ENCODE data around the gene SLCO1A2.

Gene SLCO1A2

DNA sequence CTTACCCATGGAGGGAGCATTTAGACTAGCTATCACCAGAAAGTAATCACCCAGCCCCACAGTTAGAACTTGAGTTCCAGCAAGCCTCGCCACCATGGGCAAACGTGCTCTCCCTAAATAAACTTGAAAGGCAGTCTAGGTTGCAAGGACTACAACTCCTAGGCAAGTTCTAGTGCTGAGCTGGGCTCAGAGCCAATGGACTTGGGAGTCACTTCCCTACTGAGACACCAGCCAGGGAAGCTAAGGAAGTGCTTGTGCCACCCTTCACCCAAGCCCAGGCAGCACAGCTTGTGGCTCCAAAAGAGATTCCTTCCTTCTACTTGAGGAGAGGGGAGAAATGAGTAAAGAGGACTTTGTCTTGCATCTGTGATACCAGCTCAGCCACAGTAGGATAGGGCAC, 57.9 kb downstream of the SLCO1A2 start:
- H3K27ac ChIP-seq, result no peak overlapping the region
- no peak overlapping the region for H3K4me3 ChIP-seq (ENCODE audit: low read depth in 1 of 2, low read length in 1 of 2)
- no peaks in the 10 kb centered on the region for H3K36me3 ChIP-seq
- peaks cover 3% of the 10 kb centered on the region for H3K27me3 ChIP-seq
- H3K4me1 ChIP-seq (ENCODE audit: control insufficient read depth in 1 of 2, insufficient read depth in 1 of 2, low read depth in 1 of 2, low read length in 1 of 2), result no peaks in the 10 kb centered on the region
- no peaks in the 10 kb centered on the region for H3K9me3 ChIP-seq
- TF ChIP-seq, protein P1, sequence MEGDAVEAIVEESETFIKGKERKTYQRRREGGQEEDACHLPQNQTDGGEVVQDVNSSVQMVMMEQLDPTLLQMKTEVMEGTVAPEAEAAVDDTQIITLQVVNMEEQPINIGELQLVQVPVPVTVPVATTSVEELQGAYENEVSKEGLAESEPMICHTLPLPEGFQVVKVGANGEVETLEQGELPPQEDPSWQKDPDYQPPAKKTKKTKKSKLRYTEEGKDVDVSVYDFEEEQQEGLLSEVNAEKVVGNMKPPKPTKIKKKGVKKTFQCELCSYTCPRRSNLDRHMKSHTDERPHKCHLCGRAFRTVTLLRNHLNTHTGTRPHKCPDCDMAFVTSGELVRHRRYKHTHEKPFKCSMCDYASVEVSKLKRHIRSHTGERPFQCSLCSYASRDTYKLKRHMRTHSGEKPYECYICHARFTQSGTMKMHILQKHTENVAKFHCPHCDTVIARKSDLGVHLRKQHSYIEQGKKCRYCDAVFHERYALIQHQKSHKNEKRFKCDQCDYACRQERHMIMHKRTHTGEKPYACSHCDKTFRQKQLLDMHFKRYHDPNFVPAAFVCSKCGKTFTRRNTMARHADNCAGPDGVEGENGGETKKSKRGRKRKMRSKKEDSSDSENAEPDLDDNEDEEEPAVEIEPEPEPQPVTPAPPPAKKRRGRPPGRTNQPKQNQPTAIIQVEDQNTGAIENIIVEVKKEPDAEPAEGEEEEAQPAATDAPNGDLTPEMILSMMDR (IDR thresholded peaks at IDR 0.05), result no peak

DNA sequence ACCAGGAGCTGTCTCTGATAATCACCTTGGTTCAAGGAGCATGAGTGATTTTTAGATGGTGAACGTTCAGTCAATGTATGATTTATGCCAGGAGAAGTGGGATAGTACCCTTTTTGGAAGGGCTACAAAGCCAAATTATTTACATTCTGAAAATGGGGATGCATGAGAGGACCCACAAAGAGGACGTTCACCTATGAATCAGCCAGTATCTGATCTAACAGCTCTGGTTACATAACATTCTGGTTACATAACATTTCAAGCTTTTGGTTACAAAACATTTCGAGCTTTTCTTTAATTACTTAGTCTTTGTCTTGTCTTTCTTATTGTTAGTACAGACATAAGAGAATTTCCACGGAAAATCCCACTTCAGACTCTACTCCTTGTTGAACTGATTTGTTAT, 68.8 kb downstream of the SLCO1A2 start:
- TF ChIP-seq, protein P1 (IDR thresholded peaks at IDR 0.05), result no peak
- Histone ChIP-seq H3K9me3 (no peaks in the 10 kb centered on the region), H3K27ac (no peak overlapping the region), H3K27me3 (no peaks in the 10 kb centered on the region), H3K36me3 (no peaks in the 10 kb centered on the region), H3K4me3 (ENCODE audit: low read depth in 1 of 2, low read length in 1 of 2) (no peak overlapping the region), H3K4me1 (ENCODE audit: control insufficient read depth in 1 of 2, insufficient read depth in 1 of 2, low read depth in 1 of 2, low read length in 1 of 2) (no peaks in the 10 kb centered on the region)

DNA sequence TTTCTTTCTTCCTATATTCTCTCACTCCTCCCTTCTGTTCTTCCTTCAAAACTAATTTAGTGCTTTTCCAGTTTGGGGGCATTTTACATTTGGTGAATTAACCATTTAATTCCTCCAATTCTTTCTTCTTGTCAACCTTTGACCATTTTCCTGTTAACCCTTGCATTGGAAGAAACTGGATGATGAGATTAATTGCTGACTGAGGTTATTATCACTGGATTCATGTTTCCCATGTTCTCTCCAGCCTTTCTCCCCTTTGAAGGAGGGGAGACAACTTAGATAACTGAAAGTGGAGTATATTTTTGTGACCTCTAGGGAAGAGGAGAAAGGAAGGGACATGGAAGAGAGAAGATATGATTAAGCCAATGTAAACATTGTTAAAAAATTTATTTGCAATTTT, 70.5 kb downstream of the SLCO1A2 start:
- Histone ChIP-seq H3K9me3 (no peaks in the 10 kb centered on the region), H3K4me3 (ENCODE audit: low read depth in 1 of 2, low read length in 1 of 2) (no peak overlapping the region), H3K27ac (no peak overlapping the region), H3K27me3 (no peaks in the 10 kb centered on the region), H3K4me1 (ENCODE audit: control insufficient read depth in 1 of 2, insufficient read depth in 1 of 2, low read depth in 1 of 2, low read length in 1 of 2) (no peaks in the 10 kb centered on the region), H3K36me3 (no peaks in the 10 kb centered on the region)
- TF ChIP-seq, protein P1 (IDR thresholded peaks at IDR 0.05), result no peak

DNA sequence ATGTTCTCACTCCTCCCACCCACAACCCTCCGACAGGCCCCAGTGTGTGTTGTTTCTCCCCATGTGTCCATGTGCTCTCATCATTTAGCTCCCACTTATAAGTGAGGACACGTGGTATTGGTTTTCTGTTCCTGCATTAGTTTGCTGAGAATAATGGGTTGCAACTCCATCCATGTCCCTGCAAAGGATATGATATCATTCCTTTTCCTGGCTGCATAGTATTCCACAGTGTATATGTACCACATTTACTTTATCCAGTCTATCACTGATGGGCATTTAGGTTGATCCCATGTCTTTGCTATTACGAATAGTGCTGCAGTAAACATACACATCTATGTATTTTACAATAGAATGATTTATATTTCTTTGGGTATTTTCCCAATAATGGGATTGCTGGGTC, 77.5 kb downstream of the SLCO1A2 start:
- TF ChIP-seq, protein P1 (IDR thresholded peaks at IDR 0.05), result no peak
- H3K27me3 ChIP-seq, result no peaks in the 10 kb centered on the region
- no peaks in the 10 kb centered on the region for H3K4me1 ChIP-seq (ENCODE audit: control insufficient read depth in 1 of 2, insufficient read depth in 1 of 2, low read depth in 1 of 2, low read length in 1 of 2)
- H3K36me3 ChIP-seq, result no peaks in the 10 kb centered on the region
- no peak overlapping the region for H3K27ac ChIP-seq
- H3K9me3 ChIP-seq, result no peaks in the 10 kb centered on the region
- H3K4me3 ChIP-seq (ENCODE audit: low read depth in 1 of 2, low read length in 1 of 2), result no peak overlapping the region

DNA sequence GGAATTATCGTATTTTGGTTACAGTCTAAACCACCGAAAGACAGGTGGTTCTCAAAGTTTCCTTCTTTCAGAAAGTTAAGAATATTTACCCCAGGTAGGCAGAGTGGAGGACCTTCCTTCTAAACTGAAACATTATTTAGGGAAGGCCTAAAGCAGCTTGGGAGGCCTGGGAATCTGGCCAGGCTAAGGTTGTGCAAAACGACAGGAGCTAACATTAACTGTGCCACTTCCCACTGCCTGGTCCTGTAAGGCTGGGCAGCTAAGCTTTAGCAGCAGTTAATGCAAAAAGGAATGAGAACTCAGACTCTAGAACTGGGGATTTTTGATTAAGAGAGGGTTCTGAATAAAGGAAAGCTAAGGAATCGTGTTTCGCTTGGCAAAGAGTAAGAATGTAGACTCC, 82.6 kb downstream of the SLCO1A2 start:
- no peak overlapping the region for H3K27ac ChIP-seq
- TF ChIP-seq, protein P1 (IDR thresholded peaks at IDR 0.05), result no peak
- no peak overlapping the region for H3K4me3 ChIP-seq (ENCODE audit: low read depth in 1 of 2, low read length in 1 of 2)
- no peaks in the 10 kb centered on the region for H3K36me3 ChIP-seq
- no peaks in the 10 kb centered on the region for H3K27me3 ChIP-seq
- no peaks in the 10 kb centered on the region for H3K9me3 ChIP-seq
- no peaks in the 10 kb centered on the region for H3K4me1 ChIP-seq (ENCODE audit: control insufficient read depth in 1 of 2, insufficient read depth in 1 of 2, low read depth in 1 of 2, low read length in 1 of 2)

DNA sequence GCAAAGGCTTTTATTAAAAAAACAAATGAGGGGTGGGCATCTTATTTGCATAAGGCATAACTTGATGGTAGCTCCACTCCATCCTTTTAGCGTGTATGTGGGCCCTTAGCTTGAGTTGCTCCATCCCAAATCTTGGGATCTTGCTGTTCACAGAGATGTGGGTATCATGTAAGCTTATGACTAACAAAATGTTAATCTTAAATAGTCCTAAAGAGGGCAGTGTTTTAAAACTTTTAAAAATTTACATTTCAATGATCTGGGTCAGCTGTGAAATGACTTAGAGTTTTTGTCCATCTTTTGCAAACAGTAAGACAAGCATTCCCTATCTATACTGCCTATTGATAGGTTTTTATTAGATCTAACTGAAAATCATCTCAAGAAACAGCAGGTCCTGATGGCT, 86.0 kb downstream of the SLCO1A2 start:
- no peaks in the 10 kb centered on the region for H3K4me1 ChIP-seq (ENCODE audit: control insufficient read depth in 1 of 2, insufficient read depth in 1 of 2, low read depth in 1 of 2, low read length in 1 of 2)
- TF ChIP-seq, protein P1 (IDR thresholded peaks at IDR 0.05), result no peak
- H3K36me3 ChIP-seq, result no peaks in the 10 kb centered on the region
- H3K27me3 ChIP-seq, result no peaks in the 10 kb centered on the region
- H3K9me3 ChIP-seq, result no peaks in the 10 kb centered on the region
- H3K4me3 ChIP-seq (ENCODE audit: low read depth in 1 of 2, low read length in 1 of 2), result no peak overlapping the region
- H3K27ac ChIP-seq, result no peak overlapping the region

Data from neutrophil (primary cell).